Measurements from ENCODE around the gene EBF3.

- TF ChIP-seq CTCF (conservative IDR thresholded peaks at IDR 0.05; ENCODE audit: low read depth, low read length): no peak
- no peak for TF ChIP-seq EZH2 (IDR thresholded peaks at IDR 0.05; ENCODE audit: borderline replicate concordance, low read depth, low read length, poor library complexity, severe bottlenecking)
Measured at GRCh38 chr10:129978980-129979379, 14.9 kb upstream of the EBF3 start.

All from A673 (cell line).